HG03108 (cell line): ENCODE results near the gene TMC8.

Experiments used
- ATAC-seq: cut with Tn5 transposase; IDR thresholded peaks from one replicate; pipeline ENCODE4 v1.9.1; 2021; ENCODE audit warnings: moderate library complexity; ENCODE audit not compliant: unreplicated experiment

TMC8 gene

DNA sequence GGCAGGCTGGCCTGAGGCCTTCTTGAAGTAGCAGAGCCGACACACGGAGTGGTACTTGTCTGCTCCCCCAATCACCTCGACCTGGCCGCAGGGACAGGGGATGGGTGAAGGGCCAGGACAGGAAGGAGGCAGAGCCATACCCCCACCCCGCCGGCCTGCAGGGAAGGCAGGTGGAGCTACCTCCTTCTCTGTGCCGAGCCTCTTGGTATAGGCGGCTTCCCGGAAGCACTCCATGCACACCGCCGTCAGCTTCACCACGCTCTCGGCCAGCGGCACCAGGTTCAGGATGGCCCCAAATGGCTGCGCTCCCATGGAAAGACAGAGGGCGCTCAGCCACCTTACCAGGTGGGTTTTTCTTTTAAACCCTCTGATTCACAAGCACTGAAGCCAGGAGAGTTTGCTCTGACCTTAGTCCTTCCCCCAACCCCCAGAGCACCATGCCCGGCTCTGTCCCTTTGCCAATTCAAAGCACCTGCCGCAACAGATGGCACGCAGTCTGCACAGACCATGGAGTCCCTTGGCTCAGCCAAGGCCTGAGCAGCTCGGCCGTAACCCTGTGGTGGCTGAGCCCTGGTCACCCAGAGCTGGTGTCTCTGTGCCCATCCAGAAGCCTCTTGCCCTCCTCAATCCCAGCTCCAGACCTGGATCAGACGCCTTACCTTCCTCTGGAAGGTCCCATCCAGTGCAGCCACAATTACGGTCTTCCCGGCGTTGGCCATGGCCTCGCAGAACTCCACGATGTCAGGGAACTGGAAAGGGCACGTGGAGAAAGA is 44.5 kb downstream of the TMC8 start:
- no peak for ATAC-seq

DNA sequence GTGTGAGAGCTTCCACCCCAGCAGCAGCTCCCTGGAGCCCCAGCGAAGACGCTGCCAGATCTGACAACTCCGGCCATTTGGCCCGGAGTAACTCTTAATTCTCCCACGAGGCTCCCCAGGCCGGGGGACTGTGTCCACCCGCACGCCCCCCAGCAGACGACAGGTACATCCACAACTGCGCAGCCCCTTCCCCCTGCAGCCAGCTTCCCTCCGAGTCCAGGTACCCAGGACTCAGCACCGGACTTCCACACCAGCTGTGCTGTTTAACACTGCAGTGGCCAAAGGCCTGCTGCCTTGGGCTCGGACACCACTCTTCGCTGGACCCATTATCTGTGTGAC is 45.0 kb downstream of the TMC8 start:
- no peak for ATAC-seq

DNA sequence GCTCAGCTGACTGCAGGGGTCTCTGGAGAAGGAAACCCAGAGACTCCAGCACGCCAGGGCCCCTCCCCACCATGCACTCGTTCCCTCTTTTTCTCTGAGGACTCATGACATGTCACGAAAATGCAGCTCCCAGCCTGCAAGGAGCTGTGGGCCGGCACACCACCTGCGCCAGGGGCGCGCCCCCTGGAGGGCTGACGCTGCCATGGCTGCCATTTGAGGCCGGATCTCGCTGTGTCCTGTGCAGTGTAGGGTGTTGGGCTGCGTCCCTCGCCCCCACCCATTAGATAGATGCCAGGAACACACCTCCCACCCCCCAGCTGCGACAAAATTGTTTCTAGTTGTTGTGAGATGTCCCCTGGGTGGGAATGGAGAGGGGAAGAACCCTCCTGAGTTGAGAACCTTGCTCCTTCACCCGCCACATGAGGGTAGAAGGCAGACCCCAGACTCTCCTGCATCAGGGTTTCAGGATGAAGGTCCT is 46.0 kb downstream of the TMC8 start:
- ATAC-seq: no peak

DNA sequence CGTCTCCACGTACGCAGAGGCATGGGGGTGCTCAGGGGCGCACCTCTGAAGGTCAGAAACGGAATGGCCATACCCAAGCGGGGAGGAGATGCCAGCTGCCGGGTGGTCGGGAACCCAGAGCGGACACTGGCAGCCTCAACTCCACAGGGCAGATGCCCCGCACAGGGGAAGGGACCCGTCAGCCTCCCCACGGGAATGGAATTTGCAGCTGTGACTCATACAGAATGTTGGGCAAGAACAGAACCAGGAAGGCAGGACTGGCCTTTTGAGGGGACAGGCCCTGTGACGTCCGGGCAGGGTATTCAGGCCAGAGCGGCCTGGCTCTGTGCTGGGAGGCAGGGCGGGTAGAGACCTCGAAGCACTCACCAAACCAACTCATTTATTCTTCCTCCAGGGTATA is 48.8 kb downstream of the TMC8 start:
- ATAC-seq: no peak

DNA sequence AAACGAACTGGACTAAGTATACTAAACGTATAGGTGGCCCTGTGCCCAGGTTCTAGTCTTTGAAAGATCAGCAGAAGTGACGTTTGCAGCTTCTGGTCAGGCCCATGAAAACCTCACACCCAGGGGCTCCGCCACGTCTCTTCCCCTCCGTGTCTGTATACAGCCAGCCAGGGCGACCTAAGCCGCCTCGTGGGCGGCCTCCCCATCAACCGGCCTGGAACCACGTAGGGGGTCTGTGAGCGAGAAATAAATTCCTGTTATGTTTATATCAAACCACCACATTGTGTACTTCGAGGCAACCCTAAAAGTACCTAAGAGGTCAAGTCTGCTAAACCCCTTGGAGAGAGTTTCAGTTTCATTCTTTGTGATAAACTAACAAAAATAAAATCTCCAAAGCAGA is 49.5 kb downstream of the TMC8 start:
- ATAC-seq: no peak

DNA sequence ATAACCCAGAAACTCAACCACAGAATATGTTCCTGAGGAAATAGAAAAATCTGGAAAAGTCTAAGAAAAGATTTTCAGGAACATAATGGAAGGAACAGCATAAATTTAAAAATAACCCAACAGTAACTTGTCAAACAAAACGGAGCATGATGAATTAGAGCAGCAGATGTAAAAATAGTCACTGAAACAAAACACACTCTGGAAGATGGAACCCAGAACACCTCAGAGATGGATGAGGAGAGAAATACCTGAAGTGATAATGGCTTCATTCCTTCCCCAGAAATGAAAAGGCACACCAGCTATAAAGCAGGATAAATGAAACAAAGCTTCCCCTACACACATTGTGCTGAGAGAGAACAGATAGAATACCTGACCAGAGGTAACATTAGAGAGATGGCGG is 49.9 kb downstream of the TMC8 start:
- no peak for ATAC-seq

DNA sequence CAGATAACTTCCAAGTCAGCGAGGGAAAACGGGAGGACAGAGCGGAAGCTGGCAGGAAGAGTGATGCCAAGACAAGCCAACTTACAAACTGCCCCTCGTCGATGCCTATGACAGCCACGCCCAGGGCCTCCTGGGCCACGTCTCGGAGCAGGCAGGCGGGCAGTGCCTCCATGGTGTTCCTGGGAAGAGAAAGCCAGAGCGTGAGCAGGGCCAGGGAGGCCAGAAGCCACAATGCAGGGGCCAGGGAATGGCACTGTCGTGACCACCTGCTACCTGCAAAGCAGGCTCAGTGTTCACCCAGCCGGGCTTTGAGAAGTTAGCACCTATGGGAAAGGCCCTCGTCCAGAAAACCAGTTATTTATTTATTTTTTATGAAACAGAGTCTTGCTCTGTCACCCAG is 51.9 kb downstream of the TMC8 start:
- no peak for ATAC-seq

DNA sequence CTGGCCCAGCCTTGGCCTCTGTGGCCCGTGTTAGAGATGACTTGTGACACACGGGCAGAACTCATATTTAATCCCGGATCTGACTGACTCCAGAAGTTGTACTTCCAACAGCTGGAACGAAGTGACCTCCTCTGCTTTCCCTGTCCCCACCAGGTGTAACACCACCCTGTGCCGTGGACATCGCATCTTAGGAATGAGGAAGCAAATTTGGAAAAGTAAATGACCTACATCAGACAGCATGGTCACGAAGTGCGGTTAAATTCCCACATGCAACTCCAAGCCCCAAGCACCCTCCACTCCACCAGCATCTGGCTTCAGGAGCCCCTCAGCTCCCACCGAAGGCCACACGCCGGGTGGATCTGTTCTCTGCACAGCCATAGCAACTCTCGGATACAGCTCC is 53.3 kb downstream of the TMC8 start:
- no peak for ATAC-seq

DNA sequence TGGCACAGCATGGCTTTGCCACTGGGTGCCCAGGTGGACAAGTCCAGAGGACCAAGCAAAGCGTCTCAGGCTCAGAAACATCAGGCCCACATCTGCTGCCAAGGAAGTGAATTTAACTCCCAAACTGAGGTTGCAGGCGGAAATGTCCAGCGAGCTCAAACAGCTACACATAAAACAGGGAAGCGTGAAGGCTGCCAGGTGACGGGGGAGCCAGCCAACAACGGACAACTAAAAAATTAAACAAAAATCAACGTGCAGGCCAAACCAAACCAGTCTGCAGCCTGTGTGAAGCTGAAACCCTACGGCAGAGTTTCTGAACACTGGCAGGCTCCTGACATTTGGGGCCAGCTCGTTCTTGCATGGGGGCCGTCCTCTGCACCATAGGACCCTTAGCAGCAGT is 53.8 kb downstream of the TMC8 start:
- no peak for ATAC-seq

DNA sequence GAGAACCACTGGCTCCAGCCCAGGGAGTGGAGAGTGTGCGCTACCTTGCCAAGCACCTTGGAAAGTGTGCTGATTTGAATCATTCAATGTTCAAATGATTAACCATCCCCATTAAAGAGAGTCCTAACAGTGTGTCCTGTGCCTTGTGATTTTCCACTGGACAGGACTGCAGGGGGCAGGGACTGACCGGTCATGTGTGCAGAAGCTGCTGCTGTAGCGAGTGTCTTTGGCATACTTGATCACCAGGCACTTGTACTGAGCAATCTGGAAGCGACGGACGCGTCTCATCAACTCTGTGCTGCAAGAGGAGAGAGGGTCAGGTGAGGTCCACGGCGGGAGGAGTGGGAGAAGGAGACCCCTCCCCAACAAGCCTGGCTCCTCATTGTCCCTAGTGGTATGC is 54.3 kb downstream of the TMC8 start:
- no peak for ATAC-seq

DNA sequence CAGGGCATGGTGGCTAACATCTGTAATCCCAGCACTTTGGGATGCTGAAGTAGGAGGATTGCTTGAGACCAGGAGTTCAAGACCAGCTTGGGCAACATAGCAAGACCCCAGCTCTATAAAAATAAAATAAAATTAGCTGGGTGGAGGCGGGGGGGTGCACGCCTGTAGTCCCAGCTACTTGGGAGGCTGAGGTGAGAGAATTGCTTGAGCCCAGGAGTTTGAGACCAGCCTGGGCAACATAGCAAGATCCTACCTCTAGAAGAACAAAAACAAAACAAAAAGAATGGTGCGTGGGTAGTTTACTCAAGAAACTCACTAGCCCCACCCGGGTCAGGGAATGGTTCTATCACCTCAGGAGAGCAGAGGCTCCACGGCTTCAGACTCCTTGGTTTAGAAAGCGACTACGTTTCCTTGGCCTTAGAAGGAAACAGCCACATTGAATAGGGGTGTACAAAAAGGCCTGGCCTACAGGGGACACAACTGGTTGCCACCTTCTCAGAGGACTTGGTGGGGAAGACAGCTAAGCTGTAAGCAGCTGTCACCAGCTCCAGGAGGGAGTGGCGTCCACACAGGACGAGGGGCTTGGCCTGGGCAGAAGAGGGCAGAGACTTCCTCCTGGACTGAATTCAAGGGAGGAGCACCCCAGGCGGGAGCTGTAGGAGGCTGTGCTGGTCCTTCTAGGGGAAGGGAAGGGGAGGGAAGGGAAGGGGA is 55.6 kb downstream of the TMC8 start:
- no peak for ATAC-seq

DNA sequence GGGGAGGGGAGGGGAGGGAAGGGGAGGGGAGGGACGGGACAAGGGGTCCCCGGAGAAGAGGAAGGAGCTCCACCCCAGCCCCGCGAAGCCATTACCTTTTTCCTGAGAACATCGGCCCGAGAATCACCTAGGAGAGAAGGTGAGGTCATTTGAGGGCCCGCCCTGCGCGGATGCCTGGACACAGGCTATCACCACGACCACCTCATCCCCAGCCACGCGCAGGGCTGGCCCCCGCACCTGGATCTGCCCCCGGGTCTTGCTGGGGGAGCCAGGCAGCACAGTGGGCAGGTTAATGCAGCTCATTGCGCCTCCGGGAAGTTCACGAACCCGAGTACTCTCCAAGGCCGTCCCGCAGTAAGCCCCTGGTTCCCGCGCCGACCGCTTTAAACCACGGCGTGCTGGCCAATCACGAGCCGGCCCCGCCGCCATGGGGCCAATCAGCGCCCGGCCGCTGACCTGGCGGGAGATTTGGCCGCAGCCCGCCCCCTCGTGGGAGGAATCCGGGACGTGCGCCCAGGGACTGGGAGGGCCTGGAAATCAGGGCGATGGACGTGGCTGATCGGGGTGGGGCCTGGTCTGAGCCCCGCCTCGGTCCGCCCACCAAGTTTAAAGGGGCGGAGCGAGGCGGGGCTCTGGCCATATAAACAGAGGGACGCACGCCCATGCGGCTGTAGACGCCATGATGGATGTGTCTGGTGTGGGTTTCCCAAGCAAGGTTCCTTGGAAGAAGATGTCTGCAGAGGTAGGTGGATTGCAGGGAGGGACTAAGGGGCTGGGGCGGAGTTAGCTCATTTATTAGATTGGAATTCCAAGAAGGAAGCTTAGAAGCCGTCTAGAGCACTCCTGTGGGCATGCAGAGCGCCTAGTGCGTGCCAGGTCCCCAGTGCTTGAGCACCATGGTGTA is 56.4 kb downstream of the TMC8 start, which contains the start of the genes AFMID and TK1:
TSS of gene AFMID (plus strand) at position 671 of the 904 bp plus-strand sequence. CDS start at position 680, 9 bp downstream.
TSS of gene TK1 (minus strand) at position 361 of the 904 bp plus-strand sequence. CDS start at position 303, 58 bp downstream.
- peak; percentile 89 for ATAC-seq
